Right lobe of liver (tissue), 6 donors: ENCODE measurements around the gene CYB5D1. TPM values are rescaled to one million over a fixed set of nuclear protein-coding genes. Genes with fewer than 3 reads are reported as not detected.

ENCODE experiments used
- ATAC-seq, 4 donors: fragments of 200-7000 bp; cut with Tn5 transposase; one replicate each; pipeline ENCODE4 v1.9.1; 2020; ENCODE audit warnings: mild to moderate bottlenecking in 4 of 4, moderate library complexity in 4 of 4
- DNase-seq, 3 donors: peaks; one replicate each; pipeline ENCODE4 v3.0.0-alpha.2; 2020
- H3K27ac ChIP-seq, 3 donors: fragments of 200-600 bp; one replicate each; pipeline ENCODE4 v1.8.0; 2022
- H3K27me3 ChIP-seq, 2 donors: fragments of 200-600 bp; one replicate each; pipeline ENCODE4 v1.8.0; 2022
- H3K36me3 ChIP-seq, 4 donors: fragments of 200-600 bp; sonication (generic) in 1 of 4; one replicate each; pipeline versions ENCODE4 v1.5.1 to v1.8.0; 2017 to 2022; ENCODE audit warnings: control low read depth in 1 of 4
- H3K4me1 ChIP-seq, 4 donors: fragments of 200-600 bp; sonication (generic) in 1 of 4; one replicate each; pipeline versions ENCODE4 v1.5.1 to v1.8.0; 2017 to 2022; ENCODE audit warnings: control low read depth in 1 of 4
- H3K4me3 ChIP-seq, 3 donors: fragments of 200-600 bp; one replicate each; pipeline ENCODE4 v1.8.0; 2022
- H3K9me3 ChIP-seq, 4 donors: fragments of 200-600 bp; sonication (generic) in 1 of 4; one replicate each; pipeline versions ENCODE4 v1.5.1 to v1.8.0; 2017 to 2022; ENCODE audit warnings: control low read depth in 1 of 4
- POLR2A ChIP-seq: fragments of 450-650 bp; IDR thresholded peaks from one replicate; pipeline ENCODE4 v1.6.1; 2017; ENCODE audit warnings: antibody characterized with exemption, mild to moderate bottlenecking
- WGBS: methylation state at CpG from one replicate; pipeline ENCODE4 v1.1.6; 2018; ENCODE audit warnings: low coverage, low lambda C conversion rate; ENCODE audit not compliant: insufficient coverage; ENCODE audit errors: missing lambda C conversion rate; 5-methylcytosine and 5-hydroxymethylcytosine counted together
- intact Hi-C, 2 donors: fragments of 100-400 bp; cut with DNase I; formaldehyde crosslinking; loops; one replicate each; pipeline versions ENCODE4 v1.11.2 to v1.14.1; 2022
- total RNA-seq, 6 experiments: library from RNA; depleted of rRNA in 2 of 6; stranded (reverse); fragments of >200 nt in 2 of 6; fragmentation: NEBNext Ultra II Directional in 3 of 6; extraction: Animal tissue kit (Norgen Biotek cat#: 25700) in 3 of 6; gene quantifications; one replicate each; pipeline versions ENCODE4 v1.1.0 to v1.2.4, GENCODE V29; 2016 to 2023
- TF ChIP-seq, protein P1 (sequence below), 4 donors: fragments of 200-600 bp in 3 of 4; fragments of 450-650 bp in 1 of 4; IDR thresholded peaks; one replicate each; pipeline versions ENCODE4 v1.5.1 to v1.8.0; 2016 to 2022; ENCODE audit warnings: antibody characterized with exemption in 4 of 4, mild to moderate bottlenecking in 2 of 4
- donor health status: DM: no; HTN: yes; CAD: no.
- donor health status: DM: no; HTN: no; CAD: no.
- donor health status: DM: no; HTN: no; CAD: no.
- donor health status: DM: no; HTN: yes; CAD: no.
- donor health status: DM: no; HTN: yes; CAD: no.

Gene CYB5D1
- total RNA-seq, 6 experiments from 2014 or later: 6.0 to 11.7 (median 7.4) TPM

DNA sequence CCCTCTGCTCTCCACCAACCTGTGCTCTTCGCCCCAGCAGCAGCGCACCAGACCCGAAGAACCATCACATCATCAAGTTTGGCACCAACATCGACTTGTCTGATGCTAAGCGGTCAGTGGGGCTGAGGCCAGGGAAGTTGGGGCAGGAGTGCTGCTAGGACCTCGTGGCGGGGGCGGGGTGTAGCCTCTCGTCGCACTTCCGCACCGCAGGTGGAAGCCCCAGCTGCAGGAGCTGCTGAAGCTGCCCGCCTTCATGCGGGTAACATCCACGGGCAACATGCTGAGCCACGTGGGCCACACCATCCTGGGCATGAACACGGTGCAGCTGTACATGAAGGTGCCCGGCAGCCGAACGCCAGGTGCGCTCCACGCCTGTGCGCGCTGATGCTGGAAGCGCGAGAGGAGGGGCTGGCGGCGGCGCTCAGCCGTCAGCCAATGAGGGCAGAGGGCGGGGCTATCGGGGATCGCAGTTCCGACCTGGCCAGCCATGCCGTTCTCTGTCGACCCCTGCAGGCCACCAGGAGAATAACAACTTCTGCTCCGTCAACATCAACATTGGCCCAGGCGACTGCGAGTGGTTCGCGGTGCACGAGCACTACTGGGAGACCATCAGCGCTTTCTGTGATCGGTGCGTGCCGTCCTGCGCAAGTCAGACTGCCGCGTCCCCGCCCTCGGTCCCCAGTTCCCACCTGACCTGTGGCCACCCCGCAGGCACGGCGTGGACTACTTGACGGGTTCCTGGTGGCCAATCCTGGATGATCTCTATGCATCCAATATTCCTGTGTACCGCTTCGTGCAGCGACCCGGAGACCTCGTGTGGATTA is 6.2 kb upstream of the CYB5D1 start:
- Histone ChIP-seq H3K27ac (no peak overlapping the region), H3K9me3 (no peaks in the 10 kb centered on the region), H3K4me3 (peak overlapping the region in 1 of 3 donors; percentile 5), H3K4me1 (peaks cover 0 to 15% (median 4%) of the 10 kb centered on the region in 4 donors), H3K27me3 (no peaks in the 10 kb centered on the region), H3K36me3 (peaks cover 0 to 53% (median 22%) of the 10 kb centered on the region in 4 donors)
- intact Hi-C loops: loop anchor here in 1 of 2 donors (5.0 kb wide), 1 partner anchor 34 kb away; no protein-coding TSS in a partner anchor
- DNase-seq (peak; percentile 91 to 92 (median 92)), ATAC-seq (peak; percentile 79 to 91 (median 83))
- TF ChIP-seq, protein P1, sequence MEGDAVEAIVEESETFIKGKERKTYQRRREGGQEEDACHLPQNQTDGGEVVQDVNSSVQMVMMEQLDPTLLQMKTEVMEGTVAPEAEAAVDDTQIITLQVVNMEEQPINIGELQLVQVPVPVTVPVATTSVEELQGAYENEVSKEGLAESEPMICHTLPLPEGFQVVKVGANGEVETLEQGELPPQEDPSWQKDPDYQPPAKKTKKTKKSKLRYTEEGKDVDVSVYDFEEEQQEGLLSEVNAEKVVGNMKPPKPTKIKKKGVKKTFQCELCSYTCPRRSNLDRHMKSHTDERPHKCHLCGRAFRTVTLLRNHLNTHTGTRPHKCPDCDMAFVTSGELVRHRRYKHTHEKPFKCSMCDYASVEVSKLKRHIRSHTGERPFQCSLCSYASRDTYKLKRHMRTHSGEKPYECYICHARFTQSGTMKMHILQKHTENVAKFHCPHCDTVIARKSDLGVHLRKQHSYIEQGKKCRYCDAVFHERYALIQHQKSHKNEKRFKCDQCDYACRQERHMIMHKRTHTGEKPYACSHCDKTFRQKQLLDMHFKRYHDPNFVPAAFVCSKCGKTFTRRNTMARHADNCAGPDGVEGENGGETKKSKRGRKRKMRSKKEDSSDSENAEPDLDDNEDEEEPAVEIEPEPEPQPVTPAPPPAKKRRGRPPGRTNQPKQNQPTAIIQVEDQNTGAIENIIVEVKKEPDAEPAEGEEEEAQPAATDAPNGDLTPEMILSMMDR (IDR thresholded peaks at IDR 0.05): peak; percentile 96 to 99 (median 97)
- no peak for TF ChIP-seq POLR2A
- WGBS: 48% methylated on average over 9 of the region's 60 CpGs

GRCh38 chr17:7852262-7852670 is 5.5 kb upstream of the CYB5D1 start:
- intact Hi-C loops: loop anchor here in 1 of 2 donors (5.0 kb wide), 1 partner anchor 35 kb away; no protein-coding TSS in a partner anchor
- peak in 2 of 3 donors; percentile 36 to 60 for DNase-seq
- peaks cover 0 to 15% (median 4%) of the 10 kb centered on the region in 4 donors for H3K4me1 ChIP-seq
- no peak overlapping the region for H3K4me3 ChIP-seq
- H3K27me3 ChIP-seq: no peaks in the 10 kb centered on the region
- no peak overlapping the region for H3K27ac ChIP-seq
- H3K9me3 ChIP-seq: no peaks in the 10 kb centered on the region
- peaks cover 0 to 52% (median 19%) of the 10 kb centered on the region in 4 donors for H3K36me3 ChIP-seq
- 76% methylated on average over 11 of the region's 20 CpGs for WGBS
- no peak for TF ChIP-seq POLR2A
- TF ChIP-seq, protein P1 (IDR thresholded peaks at IDR 0.05): no peak
- ATAC-seq: no peak

GRCh38 chr17:7852919-7853690 is 4.7 kb upstream of the CYB5D1 start:
- Histone ChIP-seq H3K4me1 (peaks cover 0 to 15% (median 4%) of the 10 kb centered on the region in 4 donors), H3K27ac (no peak overlapping the region), H3K36me3 (peaks cover 0 to 50% (median 19%) of the 10 kb centered on the region in 4 donors), H3K27me3 (no peaks in the 10 kb centered on the region), H3K9me3 (no peaks in the 10 kb centered on the region), H3K4me3 (no peak overlapping the region)
- WGBS: 94% methylated on average over 9 of the region's 51 CpGs
- TF ChIP-seq POLR2A: no peak
- TF ChIP-seq, protein P1 (IDR thresholded peaks at IDR 0.05): no peak
- intact Hi-C loops: loop anchor here in 1 of 2 donors (5.0 kb wide), 1 partner anchor 36 kb away; no protein-coding TSS in a partner anchor
- peak in 2 of 3 donors; percentile 37 to 50 for DNase-seq
- no peak for ATAC-seq

- no peak for ATAC-seq
- Histone ChIP-seq H3K27me3 (no peaks in the 10 kb centered on the region), H3K9me3 (no peaks in the 10 kb centered on the region), H3K4me3 (no peak overlapping the region), H3K27ac (no peak overlapping the region), H3K36me3 (peaks cover 0 to 48% (median 19%) of the 10 kb centered on the region in 4 donors), H3K4me1 (peaks cover 0 to 18% (median 5%) of the 10 kb centered on the region in 4 donors)
- TF ChIP-seq, protein P1 (IDR thresholded peaks at IDR 0.05): no peak
- no peak for TF ChIP-seq POLR2A
- DNase-seq: no peak
- intact Hi-C loops: loop anchor here in 1 of 2 donors (5.0 kb wide), 1 partner anchor 36 kb away; no protein-coding TSS in a partner anchor
- WGBS: 66% methylated on average over 12 of the region's 21 CpGs
These were observed 4.1 kb upstream of the CYB5D1 start for GRCh38 chr17:7853691-7854038.
